ENCODE measurements around the gene ARHGAP40. TPM values are rescaled to one million over a fixed set of nuclear protein-coding genes. Genes with fewer than 3 reads are reported as not detected.

ARHGAP40 gene
- total and polyA plus RNA-seq, 2 of the 4 experiments (the other 2 are of a cell fraction), result not detected

GRCh38 chr20:38566036-38566598 lies 35.5 kb upstream of the ARHGAP40 start:
- Histone ChIP-seq H2AK9ac (replicated peaks; ENCODE audit: low read depth, low read length, poor library complexity) (no peak overlapping the region), H2BK20ac (ENCODE audit: low read depth, low read length) (no peak overlapping the region), H2BK5ac (ENCODE audit: low read depth, low read length, poor library complexity, severe bottlenecking) (no peak overlapping the region), H4K5ac (ENCODE audit: low read depth, low read length) (no peak overlapping the region), H3K9me3 (ENCODE audit: control insufficient read depth, insufficient read depth, low read length) (no peaks in the 10 kb centered on the region), H4K91ac (ENCODE audit: insufficient read depth, low read depth, low read length) (no peak overlapping the region), H3K4me3 (ENCODE audit: insufficient read depth, low read depth, low read length) (no peak overlapping the region), H2BK15ac (ENCODE audit: low read depth, low read length) (no peak overlapping the region), H3K18ac (ENCODE audit: low read depth, low read length) (no peak overlapping the region), H3K27ac (ENCODE audit: insufficient read depth, low read length) (no peak overlapping the region), H3K27me3 (ENCODE audit: control insufficient read depth, insufficient read depth, low read length) (no peaks in the 10 kb centered on the region), H2AK5ac (ENCODE audit: low read depth, low read length) (no peak overlapping the region), H3K56ac (ENCODE audit: extremely low read depth, insufficient read depth, low read length) (no peak overlapping the region), H3K4ac (ENCODE audit: low read depth, low read length) (no peak overlapping the region), H2BK120ac (ENCODE audit: low read depth, low read length) (no peak overlapping the region), H4K8ac (ENCODE audit: low read depth in 2 of 2, low read length in 2 of 2) (no peak overlapping the region), H3K4me1 (ENCODE audit: control insufficient read depth, insufficient read depth, low read length) (no peaks in the 10 kb centered on the region), H3K14ac (replicated peaks; ENCODE audit: low read depth, low read length) (no peak overlapping the region), H3K36me3 (ENCODE audit: control insufficient read depth, insufficient read depth, low read length) (peaks cover 26% of the 10 kb centered on the region), H4K20me1 (ENCODE audit: insufficient read depth, low read length) (no peaks in the 10 kb centered on the region), H3K23ac (ENCODE audit: low read depth, low read length) (no peak overlapping the region), H3K79me1 (ENCODE audit: low read depth in 1 of 2, low read length in 2 of 2) (peaks cover 0 to 5% of the 10 kb centered on the region in 2 experiments; a peak in 1 of 4 replicates), H3K9me1 (ENCODE audit: insufficient read depth, low read length) (0 out of 2 replicates have a peak, but pooled peaks cover 2% of the 10 kb centered on the region), H2AFZ (replicated peaks; ENCODE audit: low read length, poor library complexity) (no peak overlapping the region), H3K4me2 (ENCODE audit: low read depth, low read length) (no peak overlapping the region), H3K9ac (ENCODE audit: low read depth, low read length) (no peak overlapping the region)
- ChIA-PET CTCF (no interaction called here), POLR2A (ENCODE audit: unreplicated experiment) (no interaction called here)
- intact Hi-C loops (cut with micrococcal nuclease), result no loop called here
- TF ChIP-seq NFE2L2 (IDR thresholded peaks at IDR 0.05; ENCODE audit: low read depth, low read length), result no peak
- no peak for TF ChIP-seq RFX5 (IDR thresholded peaks at IDR 0.05; ENCODE audit: low read depth, low read length)
- TF ChIP-seq MXI1 (IDR thresholded peaks at IDR 0.05; ENCODE audit: borderline replicate concordance, low read depth, low read length), result no peak
- TF ChIP-seq FOS (IDR thresholded peaks at IDR 0.05; ENCODE audit: low read depth, low read length), result no peak
- no peak for TF ChIP-seq RAD21 (IDR thresholded peaks at IDR 0.05; ENCODE audit: low read length)
- no peak for TF ChIP-seq CTCF (conservative IDR thresholded peaks at IDR 0.05; ENCODE audit: low read depth, low read length)
- no peak for TF ChIP-seq MAZ (IDR thresholded peaks at IDR 0.05; ENCODE audit: borderline replicate concordance, low read depth, low read length)
- TF ChIP-seq MAFK (IDR thresholded peaks at IDR 0.05; ENCODE audit: low read depth, low read length), result no peak
- no peak for TF ChIP-seq ELK1 (IDR thresholded peaks at IDR 0.05; ENCODE audit: borderline replicate concordance, low read depth, low read length)
- no peak for TF ChIP-seq RCOR1 (IDR thresholded peaks at IDR 0.05; ENCODE audit: insufficient replicate concordance, low read length)
- no peak for TF ChIP-seq SMC3 (IDR thresholded peaks at IDR 0.05; ENCODE audit: low read depth, low read length)
- ATAC-seq (ENCODE audit: low read depth) (no peak), DNase-seq (no peak)
- no TSS peak for BruUV-seq (replicated peaks)
- no CpG with 5 or more reads among the region's 6 CpGs for WGBS, 2 experiments (ENCODE audit: extremely low coverage in 2 of 2, insufficient read length in 1 of 2)
- in situ Hi-C loops (cut with MboI; ENCODE audit: low sequenced_read_pairs), result no loop called here
- dilution Hi-C loops (cut with HindIII; ENCODE audit: low sequenced_read_pairs, unreplicated experiment), result no loop called here

All from IMR-90 (cell line).